GM18511 (cell line): ENCODE results near the gene GDF10.

Source experiments
- ATAC-seq: cut with Tn5 transposase; IDR thresholded peaks from one replicate; pipeline ENCODE4 v1.9.1; 2021; ENCODE audit warnings: mild to moderate bottlenecking, moderate library complexity; ENCODE audit not compliant: unreplicated experiment

GDF10 gene, protein sequence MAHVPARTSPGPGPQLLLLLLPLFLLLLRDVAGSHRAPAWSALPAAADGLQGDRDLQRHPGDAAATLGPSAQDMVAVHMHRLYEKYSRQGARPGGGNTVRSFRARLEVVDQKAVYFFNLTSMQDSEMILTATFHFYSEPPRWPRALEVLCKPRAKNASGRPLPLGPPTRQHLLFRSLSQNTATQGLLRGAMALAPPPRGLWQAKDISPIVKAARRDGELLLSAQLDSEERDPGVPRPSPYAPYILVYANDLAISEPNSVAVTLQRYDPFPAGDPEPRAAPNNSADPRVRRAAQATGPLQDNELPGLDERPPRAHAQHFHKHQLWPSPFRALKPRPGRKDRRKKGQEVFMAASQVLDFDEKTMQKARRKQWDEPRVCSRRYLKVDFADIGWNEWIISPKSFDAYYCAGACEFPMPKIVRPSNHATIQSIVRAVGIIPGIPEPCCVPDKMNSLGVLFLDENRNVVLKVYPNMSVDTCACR

DNA sequence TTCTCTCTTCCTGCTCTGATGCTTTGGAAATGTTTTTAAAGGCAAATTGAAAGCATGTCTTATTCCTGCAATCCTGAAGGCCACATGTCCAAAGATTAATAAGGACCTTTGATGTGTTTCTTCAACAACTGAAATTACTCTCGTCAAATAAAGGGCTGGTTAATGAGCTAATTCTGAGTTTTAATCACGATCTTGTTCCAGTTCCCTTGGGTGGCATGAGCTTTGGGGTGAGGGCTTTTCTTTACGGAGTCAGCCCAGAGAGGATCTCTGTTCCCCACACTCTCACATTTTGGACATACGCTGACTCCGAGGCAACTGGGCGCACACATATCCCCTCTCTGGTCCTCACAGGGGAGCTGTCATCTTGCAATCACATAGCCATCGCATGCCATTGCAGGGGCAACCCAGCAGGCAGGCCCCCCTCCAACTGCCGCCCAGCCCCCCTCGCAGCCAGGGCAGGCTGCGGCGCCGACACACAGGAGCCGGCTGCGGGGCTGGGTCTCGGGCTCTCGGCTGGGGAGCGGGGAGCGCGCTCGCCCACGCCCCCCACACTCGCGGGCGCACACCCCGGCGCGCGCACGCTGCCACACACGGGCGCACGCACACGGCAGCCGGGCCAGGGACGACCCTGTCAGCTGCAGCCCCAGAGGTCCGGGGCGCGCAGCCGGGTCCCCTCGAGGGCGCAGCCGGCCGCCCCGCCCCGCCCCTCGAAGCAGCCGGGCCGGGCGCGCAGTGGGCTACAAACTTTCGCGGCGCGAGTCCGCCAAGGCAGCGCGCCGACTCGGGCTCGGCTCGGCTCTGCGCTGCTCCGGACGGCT lies at the start of gene GDF10:
TSS of gene GDF10 (plus strand) at position 587 of the 818 bp plus-strand sequence. CDS start 455 bp downstream, outside the sequence.
- no peak for ATAC-seq

DNA sequence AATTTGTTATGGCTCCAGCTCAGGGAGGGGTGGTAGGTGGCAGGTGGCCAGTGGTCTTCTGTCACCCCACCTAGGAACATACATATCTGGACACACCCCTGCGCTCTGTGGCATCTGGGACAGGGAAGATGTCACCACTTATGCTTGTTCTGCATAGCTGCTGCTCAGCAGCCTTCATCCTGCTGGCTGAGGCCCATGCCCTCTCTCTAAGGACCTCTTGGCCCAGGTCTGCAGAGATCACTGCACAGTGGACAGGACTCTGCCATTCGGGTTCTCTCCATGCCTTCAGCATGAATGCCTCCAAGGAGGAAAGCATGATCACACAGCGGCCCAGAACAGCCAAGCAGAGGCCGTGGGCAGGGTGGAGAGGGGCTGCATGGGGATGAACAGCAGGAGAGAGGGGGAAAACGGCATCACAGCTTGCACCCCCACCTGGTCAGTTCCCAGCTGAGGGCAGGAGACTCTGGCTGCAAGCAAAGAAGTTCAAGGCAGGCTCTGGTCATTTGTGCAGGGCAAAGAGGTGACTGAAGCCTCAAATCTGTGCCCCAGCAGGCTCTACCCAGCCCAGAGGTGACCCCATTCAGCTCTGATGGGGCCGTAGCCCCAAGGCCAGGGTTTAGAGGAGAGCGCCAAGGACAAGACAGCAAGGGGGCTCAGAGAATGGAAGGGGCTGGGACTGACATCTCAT lies 47.8 kb upstream of the GDF10 start:
- ATAC-seq = no peak

DNA sequence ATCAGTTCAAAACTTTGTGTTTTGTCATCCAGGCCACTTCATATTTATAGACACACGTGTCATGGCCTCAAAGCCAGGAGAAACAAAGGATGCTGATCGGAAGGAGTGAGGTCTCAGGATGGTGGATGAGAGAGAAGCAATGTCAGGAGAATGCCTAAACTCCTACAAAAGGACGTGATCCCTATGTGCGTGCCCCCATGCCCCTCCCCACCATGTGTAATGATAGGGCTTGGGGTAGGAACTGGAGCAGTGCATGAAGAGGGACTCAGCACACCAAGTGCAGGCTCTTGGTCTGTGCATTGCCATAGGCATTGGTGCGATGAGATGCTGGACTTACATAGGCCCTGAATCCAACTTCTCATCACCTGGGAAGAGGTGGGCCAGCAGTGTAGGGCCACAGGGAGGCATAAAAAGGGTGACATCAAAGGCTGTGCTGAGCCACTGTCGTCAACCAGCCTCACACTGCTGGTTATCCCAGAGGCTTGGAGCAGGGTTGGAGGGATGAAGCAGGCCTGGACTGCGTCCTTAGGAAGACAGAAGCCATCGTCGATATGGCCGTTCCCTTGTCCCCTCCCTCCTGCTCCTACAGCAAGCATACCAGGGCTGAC lies 46.9 kb upstream of the GDF10 start:
- ATAC-seq = no peak

DNA sequence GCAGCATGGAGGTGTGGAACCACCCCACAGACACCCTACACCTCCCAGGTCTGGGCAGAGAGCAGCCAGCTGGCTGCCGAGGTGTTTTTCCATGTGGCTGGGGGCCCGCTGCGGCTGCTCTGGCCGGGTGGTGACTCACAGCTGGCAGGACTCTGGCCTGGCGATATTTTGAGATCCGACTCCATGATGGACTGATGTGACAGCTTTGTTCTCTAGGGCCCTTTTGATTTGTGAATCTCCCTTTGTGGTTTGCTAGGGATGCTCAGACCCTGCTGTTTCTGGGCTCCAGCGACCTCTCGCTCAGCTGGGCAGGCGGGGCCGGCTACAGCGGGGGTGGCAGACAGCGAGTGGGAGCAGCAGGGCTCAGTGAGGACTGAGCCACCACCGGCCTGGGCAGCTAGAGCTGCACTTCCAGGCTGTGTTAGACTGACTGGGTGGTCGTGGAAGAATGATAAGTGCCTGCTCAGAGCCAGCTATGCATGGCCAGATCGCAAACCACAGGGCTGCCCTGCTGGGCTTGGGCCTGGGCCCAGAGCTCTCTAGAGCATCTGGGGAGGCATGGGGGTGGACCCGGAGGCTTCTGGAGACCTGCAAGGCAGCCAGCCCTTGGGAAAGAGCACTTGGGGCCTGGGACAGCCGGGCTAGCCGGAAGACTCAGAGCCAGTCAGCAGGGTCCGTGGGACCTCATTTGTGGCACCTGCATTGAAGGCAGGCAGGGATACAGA lies 46.2 kb upstream of the GDF10 start:
- no peak for ATAC-seq

DNA sequence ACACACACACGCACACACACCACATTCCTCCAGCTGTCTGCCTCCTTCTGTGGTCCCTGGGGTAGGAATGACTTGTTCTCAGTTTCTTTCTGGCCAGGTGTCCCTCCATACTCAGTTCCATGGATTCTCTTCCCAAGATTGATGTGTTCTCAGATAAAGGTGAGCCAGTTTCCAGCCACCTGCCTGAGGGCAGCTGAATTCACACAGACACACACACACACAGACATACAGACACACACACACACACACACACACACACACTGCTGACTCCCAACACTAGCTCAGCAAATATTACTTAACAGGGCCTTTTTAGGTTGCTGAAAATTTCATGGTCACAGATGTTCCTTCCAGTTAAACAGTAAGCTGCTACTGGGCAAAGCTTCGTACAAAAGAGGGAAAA lies 45.4 kb upstream of the GDF10 start:
- no peak for ATAC-seq

- no peak for ATAC-seq
Observed at GRCh38 chr10:47255033-47255813, 44.8 kb upstream of the GDF10 start.

DNA sequence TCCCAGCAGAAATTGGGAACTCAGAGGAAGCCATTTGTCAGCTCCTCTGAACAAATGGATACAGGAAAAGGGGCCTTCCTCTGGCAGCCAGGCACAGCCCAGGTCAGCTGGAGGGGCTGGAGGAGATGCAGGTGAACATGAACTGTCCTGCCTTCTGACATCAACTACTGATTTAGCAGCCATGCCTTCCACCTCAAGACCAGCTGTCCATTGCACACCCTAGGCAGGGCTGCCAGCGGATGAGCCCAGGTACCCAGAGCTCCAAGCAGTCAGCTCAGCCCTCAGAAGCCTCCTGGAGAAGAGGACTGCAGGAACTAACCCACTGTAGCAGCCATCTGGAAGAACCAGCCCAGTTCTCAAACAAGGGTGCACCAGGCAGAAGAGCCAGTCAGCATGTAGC lies 44.1 kb upstream of the GDF10 start:
- no peak for ATAC-seq

DNA sequence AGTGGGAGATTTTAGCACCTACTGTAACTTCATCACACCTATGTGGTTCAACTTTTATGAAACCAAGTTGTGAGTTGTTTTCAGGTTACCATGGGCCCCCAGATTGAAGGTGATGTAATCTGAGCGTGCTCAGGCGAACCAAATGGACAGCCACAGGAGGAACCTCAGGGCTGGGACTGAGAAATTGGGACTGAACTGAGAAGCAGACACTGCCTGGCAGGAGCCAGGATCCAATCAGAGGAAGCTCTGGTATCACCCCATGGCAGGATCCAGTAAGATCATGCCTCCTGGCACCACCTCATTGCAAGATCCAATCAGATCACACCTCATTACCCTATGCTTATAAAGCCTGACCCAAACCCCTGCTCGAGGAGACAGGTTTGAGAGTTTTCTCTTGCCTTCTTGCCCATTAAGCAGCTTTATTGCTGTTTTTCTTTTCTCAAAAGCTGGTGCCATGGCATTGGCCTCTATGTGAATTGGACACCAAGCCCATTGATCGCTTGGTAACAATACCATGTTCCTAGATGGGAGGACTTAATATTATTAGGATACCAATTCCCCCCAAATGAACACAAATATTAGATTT lies 43.2 kb upstream of the GDF10 start:
- ATAC-seq = no peak

DNA sequence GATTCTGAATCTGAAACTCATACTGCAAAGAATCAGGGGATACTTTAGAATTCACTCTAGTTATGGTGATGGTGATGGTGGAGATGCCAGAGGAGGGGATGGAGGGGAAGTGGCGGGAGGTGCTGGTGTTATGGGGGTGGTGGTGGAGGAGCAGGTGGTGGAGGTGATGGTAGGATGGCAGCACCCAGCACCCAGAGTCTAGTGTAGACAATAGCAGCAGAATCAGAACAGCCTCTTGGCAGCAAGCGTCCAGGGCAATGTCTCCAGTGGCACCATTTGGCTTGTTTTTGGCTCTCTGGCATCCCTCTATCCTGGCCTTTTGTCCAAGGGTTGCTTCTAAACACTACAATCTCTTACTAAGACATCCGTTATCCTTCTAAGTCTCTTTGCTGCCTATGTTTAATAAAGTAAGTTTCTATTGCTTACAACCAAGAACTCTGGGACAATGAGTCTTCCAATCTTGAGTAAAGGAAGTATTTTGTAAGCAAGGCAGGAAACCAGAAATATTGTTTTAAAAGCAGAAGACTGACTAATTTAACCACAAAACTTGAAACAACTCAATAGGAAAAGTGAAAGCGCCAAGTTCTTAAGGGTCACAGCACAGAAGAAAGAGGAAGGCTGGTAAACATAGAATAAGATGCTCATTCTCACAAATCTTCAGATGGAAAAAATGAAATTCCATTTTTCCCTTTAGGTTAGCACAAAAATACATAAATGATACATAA lies 42.4 kb upstream of the GDF10 start:
- ATAC-seq = no peak

GRCh38 chr10:47258921-47259320 lies 41.1 kb upstream of the GDF10 start:
- no peak for ATAC-seq

- ATAC-seq = no peak
Observed at GRCh38 chr10:47259466-47259865, 40.5 kb upstream of the GDF10 start.

GRCh38 chr10:47260505-47261111 lies 39.4 kb upstream of the GDF10 start:
- peak; percentile 23 for ATAC-seq

DNA sequence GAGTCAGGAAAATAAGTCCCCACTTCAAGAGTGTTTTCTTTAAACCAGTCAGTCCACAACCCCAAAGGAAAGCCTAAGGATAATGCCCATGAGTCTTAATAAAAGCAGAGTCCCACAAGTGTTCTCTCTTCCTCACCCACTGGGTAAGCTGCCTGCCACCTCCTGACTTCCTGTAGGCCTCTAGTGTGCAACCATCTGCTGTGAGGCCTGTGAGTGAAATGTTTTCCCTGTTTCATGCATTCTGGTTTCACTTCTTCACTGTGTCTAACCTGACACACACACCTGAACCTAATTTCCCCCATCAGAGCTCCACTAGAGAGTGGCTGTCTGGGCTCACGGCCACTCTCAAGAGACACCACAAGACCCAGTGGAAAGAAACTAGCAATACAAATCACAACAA lies 38.9 kb upstream of the GDF10 start:
- ATAC-seq = peak; percentile 100

DNA sequence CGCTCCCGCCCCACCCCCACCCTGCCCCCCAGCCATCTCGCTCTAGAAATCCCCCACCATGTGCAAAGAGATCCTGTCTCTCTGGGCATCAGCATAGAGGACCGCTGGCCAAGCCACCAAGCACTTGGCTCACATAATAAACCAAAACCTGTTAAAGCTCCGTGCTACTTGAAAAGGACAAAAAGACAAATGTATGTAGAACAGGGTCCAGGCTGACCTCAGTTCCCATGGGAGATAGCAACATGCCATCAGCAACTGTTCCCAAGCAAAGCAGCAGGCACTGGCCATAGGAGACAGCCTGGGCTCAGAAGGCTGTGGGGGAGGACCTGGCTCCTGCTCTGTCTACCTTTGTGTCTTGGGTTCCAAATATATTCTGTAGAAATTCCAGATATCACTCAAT lies 38.4 kb upstream of the GDF10 start:
- no peak for ATAC-seq

GRCh38 chr10:47262606-47263533 lies 37.1 kb upstream of the GDF10 start:
- ATAC-seq = no peak

GRCh38 chr10:47264797-47265281 lies 35.2 kb upstream of the GDF10 start:
- ATAC-seq = no peak

GRCh38 chr10:47266602-47267001 lies 33.4 kb upstream of the GDF10 start:
- no peak for ATAC-seq
